Measurements from ENCODE around the gene SIKE1. TPM values are rescaled to one million over a fixed set of nuclear protein-coding genes. Genes with fewer than 3 reads are reported as not detected.

SIKE1 gene
- polyA plus RNA-seq, 3 donors, result 50.0 to 65.6 (median 51.3) TPM

Other genes starting within 250 kb of the SIKE1 start
- 10 to 100 TPM; 50.6 to 58.7 (median 53.7) TPM for gene BCAS2, start 199.1 kb downstream of the SIKE1 start, polyA plus RNA-seq (ENCODE audit: insufficient read length in 3 of 3)
- gene DENND2C, start 110.6 kb downstream of the SIKE1 start, polyA plus RNA-seq (ENCODE audit: insufficient read length in 3 of 3), result 1 to 10 TPM; 3.3 to 4.9 (median 4.0) TPM
- under 1 TPM in 1 of 3 donors, not detected in 2; 0.13 TPM for gene AMPD1, start 85.1 kb downstream of the SIKE1 start, polyA plus RNA-seq (ENCODE audit: insufficient read length in 3 of 3)
- 10 to 100 TPM; 55.2 to 67.4 (median 65.2) TPM for gene NRAS, start 63.9 kb downstream of the SIKE1 start, polyA plus RNA-seq (ENCODE audit: insufficient read length in 3 of 3)
- 100 to 1,000 TPM; 394 to 452 (median 432) TPM for gene CSDE1, start 22.7 kb downstream of the SIKE1 start, polyA plus RNA-seq (ENCODE audit: insufficient read length in 3 of 3)
- under 1 TPM in 2 of 3 donors, not detected in 1; 0.30 to 0.47 TPM for gene SYCP1, start 74.2 kb upstream of the SIKE1 start, polyA plus RNA-seq (ENCODE audit: insufficient read length in 3 of 3)
- gene TSHB, start 249.1 kb upstream of the SIKE1 start, polyA plus RNA-seq (ENCODE audit: insufficient read length in 3 of 3), result 1 to 10 TPM in 1 of 3 donors, under 1 TPM in 2; 0.21 to 1.0 (median 0.83) TPM

All from renal pelvis (tissue), 3 donors.